ENCODE results near the gene ZBTB6.

The ZBTB6 gene, protein sequence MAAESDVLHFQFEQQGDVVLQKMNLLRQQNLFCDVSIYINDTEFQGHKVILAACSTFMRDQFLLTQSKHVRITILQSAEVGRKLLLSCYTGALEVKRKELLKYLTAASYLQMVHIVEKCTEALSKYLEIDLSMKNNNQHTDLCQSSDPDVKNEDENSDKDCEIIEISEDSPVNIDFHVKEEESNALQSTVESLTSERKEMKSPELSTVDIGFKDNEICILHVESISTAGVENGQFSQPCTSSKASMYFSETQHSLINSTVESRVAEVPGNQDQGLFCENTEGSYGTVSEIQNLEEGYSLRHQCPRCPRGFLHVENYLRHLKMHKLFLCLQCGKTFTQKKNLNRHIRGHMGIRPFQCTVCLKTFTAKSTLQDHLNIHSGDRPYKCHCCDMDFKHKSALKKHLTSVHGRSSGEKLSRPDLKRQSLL

DNA sequence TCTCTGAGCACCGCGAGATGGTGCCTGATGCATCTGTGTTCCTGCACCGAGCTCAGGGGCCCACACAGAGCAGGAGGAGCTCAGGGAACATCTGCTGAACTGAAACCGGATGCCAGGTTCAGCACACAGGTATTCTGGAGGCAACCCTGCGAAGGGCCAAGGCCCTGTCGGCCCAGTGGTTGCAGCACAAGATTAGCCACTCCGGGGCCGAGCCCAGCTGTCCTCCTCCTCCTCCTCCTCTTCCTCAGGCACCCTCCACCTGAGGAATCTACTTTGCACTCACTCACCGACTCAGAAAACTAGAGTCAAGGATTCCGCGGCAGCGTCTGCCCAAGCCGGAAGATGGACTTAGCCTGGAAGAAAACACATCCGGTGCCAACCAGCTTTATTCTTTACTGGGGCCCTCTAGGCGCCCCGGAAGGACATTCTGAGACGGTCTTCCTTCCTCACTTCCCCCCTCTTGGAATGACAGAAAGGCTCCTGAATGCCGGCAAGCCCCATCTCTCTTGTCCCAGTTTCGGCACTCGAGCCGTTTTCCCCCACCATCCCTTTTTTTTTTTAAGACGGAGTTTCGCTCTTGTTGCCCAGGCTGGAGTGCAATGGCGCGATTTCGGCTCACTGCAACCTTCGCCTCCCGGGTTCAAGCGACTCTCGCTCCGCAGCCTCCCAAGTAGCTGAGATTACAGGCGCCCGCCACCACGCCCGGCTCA lies at the start of gene ZBTB6:
Gene ZBTB6, minus strand, starts transcription at position 360 of the 710 bp plus-strand sequence. CDS start 1,251 bp downstream, outside the sequence.
- DNase-seq (ENCODE audit: low spot score in 2 of 2), result peak; percentile 46 to 82
- H3K4me1 Mint-ChIP-seq, result peaks cover 19% of the 10 kb centered on the region
- peak within 1 kb of the TSS; percentile 97 for H3K4me3 Mint-ChIP-seq
- H3K27ac Mint-ChIP-seq, result peak within 1 kb of the TSS; percentile 99
- peaks cover 55% of the 10 kb centered on the region for H3K36me3 Mint-ChIP-seq
- ATAC-seq, result peak; percentile 96
- H3K9me3 Mint-ChIP-seq, result no peaks in the 10 kb centered on the region

- Mint-ChIP-seq H3K36me3 (peaks cover 60% of the 10 kb centered on the region), H3K9me3 (no peaks in the 10 kb centered on the region), H3K4me3 (no peak overlapping the region), H3K27ac (no peak overlapping the region), H3K4me1 (no peaks in the 10 kb centered on the region)
- no peak for DNase-seq (ENCODE audit: low spot score in 2 of 2)
- no peak for ATAC-seq
Observed at GRCh38 chr9:122961139-122961538, 48.0 kb upstream of the ZBTB6 start.

DNA sequence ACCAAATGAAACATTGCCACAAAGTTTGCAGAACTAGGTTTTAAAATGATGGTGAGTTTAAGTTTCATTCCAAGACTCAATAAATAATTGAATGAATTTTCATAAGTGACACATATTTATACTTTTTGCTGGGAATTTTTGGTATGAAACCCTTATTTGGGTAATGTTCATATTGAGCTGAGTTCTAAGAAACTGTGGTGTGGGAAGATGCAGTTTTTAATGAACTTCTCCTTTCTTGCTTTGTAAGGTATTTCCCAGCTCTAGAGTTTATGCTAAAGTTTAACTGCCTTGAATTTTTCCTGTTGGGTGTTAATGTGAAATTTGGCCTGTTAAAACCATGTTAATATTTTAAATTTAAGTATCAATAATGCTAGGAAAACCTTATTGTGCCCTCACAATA lies 42.8 kb upstream of the ZBTB6 start:
- H3K9me3 Mint-ChIP-seq, result no peaks in the 10 kb centered on the region
- DNase-seq (ENCODE audit: low spot score in 2 of 2) (no peak), ATAC-seq (no peak)
- peaks cover 14% of the 10 kb centered on the region for H3K4me1 Mint-ChIP-seq
- no peak overlapping the region for H3K4me3 Mint-ChIP-seq
- peak overlapping the region; percentile 20 for H3K27ac Mint-ChIP-seq
- H3K36me3 Mint-ChIP-seq, result peaks cover 32% of the 10 kb centered on the region

DNA sequence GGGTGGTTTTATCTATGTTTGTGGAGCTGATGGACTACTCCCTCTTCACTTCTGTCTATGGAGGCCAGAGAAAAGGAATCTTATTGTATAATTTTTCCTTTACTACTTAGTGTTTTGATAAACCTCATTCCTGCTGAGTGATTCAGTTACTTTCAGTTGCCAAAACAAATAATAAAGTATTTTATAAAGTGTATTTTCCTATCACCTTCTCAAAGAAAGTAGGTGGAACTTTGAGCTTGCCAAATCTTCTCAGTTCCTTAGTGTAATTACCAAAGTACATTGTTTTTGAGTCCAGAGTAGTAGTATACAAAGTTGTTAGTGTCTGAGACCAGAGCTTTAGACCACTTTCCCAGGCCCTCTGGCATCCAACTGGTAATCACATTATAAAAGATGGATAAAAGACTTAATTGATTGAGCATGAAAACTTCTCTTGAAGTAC lies 41.1 kb upstream of the ZBTB6 start:
- no peak overlapping the region for H3K27ac Mint-ChIP-seq
- no peak overlapping the region for H3K4me3 Mint-ChIP-seq
- peaks cover 16% of the 10 kb centered on the region for H3K36me3 Mint-ChIP-seq
- ATAC-seq (no peak), DNase-seq (ENCODE audit: low spot score in 2 of 2) (no peak)
- peaks cover 27% of the 10 kb centered on the region for H3K4me1 Mint-ChIP-seq
- H3K9me3 Mint-ChIP-seq, result no peaks in the 10 kb centered on the region

GRCh38 chr9:122951056-122951455 lies 37.9 kb upstream of the ZBTB6 start:
- no peak overlapping the region for H3K27ac Mint-ChIP-seq
- peaks cover 40% of the 10 kb centered on the region for H3K4me1 Mint-ChIP-seq
- H3K9me3 Mint-ChIP-seq, result no peaks in the 10 kb centered on the region
- no peak for ATAC-seq
- no peaks in the 10 kb centered on the region for H3K36me3 Mint-ChIP-seq
- no peak overlapping the region for H3K4me3 Mint-ChIP-seq
- no peak for DNase-seq (ENCODE audit: low spot score in 2 of 2)

- peaks cover 5% of the 10 kb centered on the region for H3K36me3 Mint-ChIP-seq
- no peak for DNase-seq (ENCODE audit: low spot score in 2 of 2)
- H3K27ac Mint-ChIP-seq, result no peak overlapping the region
- no peak overlapping the region for H3K4me3 Mint-ChIP-seq
- H3K9me3 Mint-ChIP-seq, result no peaks in the 10 kb centered on the region
- peaks cover 40% of the 10 kb centered on the region for H3K4me1 Mint-ChIP-seq
- ATAC-seq, result no peak
Observed at GRCh38 chr9:122950263-122950662, 37.1 kb upstream of the ZBTB6 start.

DNA sequence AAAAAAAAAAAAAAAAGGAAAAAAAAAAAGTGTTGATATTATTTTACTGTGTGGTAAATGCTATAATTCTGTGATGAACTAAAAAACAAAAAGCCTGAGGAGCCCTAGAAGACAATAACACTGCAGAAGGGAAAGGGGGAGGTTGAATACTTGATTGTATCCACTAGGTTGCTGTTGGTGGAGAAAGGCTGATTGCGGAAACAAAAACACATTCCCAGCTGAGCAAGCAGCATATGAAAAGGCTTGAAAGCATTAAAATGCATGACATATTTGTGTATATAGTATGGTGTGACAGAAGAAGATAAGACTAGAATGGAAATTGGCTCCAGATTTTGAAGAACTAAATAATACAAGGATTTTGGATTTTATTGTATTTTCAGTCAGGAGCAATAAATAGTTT lies 36.6 kb upstream of the ZBTB6 start:
- Mint-ChIP-seq H3K4me1 (peaks cover 35% of the 10 kb centered on the region), H3K9me3 (no peaks in the 10 kb centered on the region), H3K36me3 (peaks cover 5% of the 10 kb centered on the region), H3K27ac (no peak overlapping the region), H3K4me3 (no peak overlapping the region)
- ATAC-seq (no peak), DNase-seq (ENCODE audit: low spot score in 2 of 2) (no peak)

DNA sequence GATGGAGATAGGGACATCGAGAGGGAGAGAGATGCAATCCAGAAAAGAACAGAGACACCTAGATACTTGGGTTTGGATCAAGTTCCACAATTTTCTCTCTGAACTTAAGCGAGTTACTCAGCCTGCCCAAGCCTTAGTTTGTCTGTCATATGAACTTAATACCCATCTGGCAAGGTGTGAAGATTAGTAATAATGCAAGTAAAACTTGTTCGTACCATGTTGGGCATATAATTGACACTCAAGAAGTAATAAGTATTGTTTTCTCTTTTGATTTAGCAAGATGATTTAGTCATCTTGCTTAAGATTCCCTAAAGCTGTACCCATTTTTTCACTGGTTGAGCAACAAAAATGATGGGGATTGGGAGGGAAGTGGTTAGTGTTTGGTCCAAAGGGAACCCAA lies 35.2 kb upstream of the ZBTB6 start:
- Mint-ChIP-seq H3K36me3 (peaks cover 11% of the 10 kb centered on the region), H3K4me1 (peaks cover 26% of the 10 kb centered on the region), H3K27ac (peak overlapping the region; percentile 38), H3K4me3 (peak overlapping the region; percentile 8), H3K9me3 (no peaks in the 10 kb centered on the region)
- DNase-seq (ENCODE audit: low spot score in 2 of 2) (no peak), ATAC-seq (peak; percentile 92)

DNA sequence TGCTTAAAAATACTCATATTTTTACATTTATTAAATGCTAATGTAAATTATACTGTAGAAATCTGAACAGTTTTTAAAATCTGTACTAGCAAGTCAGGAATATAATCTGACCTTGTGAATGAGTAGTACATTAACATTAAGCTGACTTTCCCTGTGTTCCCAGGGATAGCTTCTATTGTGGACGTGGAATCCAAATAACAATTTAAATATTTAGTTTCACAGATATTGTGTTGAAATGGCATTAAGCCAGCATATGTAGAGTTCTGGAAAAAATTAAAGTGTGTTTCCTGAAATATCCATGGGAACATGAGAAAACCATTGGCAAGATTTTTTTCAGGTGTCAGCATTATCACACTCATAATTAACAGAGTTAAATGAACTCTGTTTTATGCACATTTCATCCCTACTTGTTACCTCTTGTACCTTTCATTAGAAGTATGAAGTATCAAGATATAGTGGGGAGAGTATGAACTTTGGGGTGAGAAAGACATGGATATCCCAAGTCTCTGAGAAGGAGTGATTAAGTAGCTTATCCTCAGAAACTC lies 33.4 kb upstream of the ZBTB6 start:
- H3K4me1 Mint-ChIP-seq, result peaks cover 34% of the 10 kb centered on the region
- peak overlapping the region; percentile 1 for H3K27ac Mint-ChIP-seq
- no peak for ATAC-seq

GRCh38 chr9:122944960-122945888 lies 32.1 kb upstream of the ZBTB6 start:
- H3K36me3 Mint-ChIP-seq, result peaks cover 27% of the 10 kb centered on the region
- no peak overlapping the region for H3K27ac Mint-ChIP-seq
- no peaks in the 10 kb centered on the region for H3K9me3 Mint-ChIP-seq
- DNase-seq (ENCODE audit: low spot score in 2 of 2), result no peak
- no peak overlapping the region for H3K4me3 Mint-ChIP-seq
- no peak for ATAC-seq
- H3K4me1 Mint-ChIP-seq, result peaks cover 31% of the 10 kb centered on the region

More for the DNA sequence above, 33.4 kb upstream of the ZBTB6 start:
- Mint-ChIP-seq H3K4me3 (peak overlapping the region; percentile 8), H3K9me3 (no peaks in the 10 kb centered on the region), H3K36me3 (peaks cover 16% of the 10 kb centered on the region)
- DNase-seq (ENCODE audit: low spot score in 2 of 2), result no peak

DNA sequence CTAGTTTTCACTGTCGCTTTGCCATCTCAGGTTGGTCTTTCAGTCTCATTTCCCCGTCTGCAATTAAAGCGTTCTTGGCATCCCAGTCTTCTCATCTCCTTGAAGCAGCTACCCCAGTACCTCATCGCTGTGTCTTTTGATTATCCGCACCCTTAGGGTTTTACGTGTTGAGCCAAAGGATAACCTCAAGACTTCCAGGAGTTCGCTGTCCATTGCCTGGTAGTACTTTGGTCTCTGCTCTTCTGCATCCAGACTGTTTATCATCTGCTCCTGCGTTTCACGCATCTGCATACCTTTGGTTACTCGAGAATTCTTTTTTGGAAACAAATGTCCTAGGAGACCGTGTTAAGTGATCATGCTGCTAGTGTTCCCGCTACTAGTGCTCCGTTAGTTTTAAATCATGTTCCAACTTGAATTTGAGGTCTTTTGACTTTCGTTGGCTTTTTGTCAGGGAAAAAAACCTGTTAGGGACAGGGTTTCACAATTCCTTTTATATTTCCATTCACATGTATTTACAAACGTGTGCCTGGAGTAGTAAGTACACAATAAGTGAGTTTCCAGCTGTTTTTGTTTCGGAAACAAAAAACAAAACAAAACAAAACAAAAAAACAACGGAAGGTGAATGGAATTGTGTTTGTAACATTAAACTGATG lies 28.6 kb upstream of the ZBTB6 start:
- Mint-ChIP-seq H3K36me3 (peaks cover 60% of the 10 kb centered on the region), H3K9me3 (no peaks in the 10 kb centered on the region), H3K4me1 (peaks cover 16% of the 10 kb centered on the region), H3K4me3 (peak overlapping the region; percentile 94), H3K27ac (peak overlapping the region; percentile 96)
- ATAC-seq, result no peak
- DNase-seq (ENCODE audit: low spot score in 2 of 2), result no peak

GRCh38 chr9:122940749-122941581 lies 27.8 kb upstream of the ZBTB6 start, which contains the start of gene RABGAP1:
TSS of gene RABGAP1 (plus strand) at chr9:122941020. CDS start at chr9:122957060, 16,040 bp downstream.
- peak within 1 kb of the TSS; percentile 94 for H3K4me3 Mint-ChIP-seq
- H3K27ac Mint-ChIP-seq, result peak within 1 kb of the TSS; percentile 96
- DNase-seq (ENCODE audit: low spot score in 2 of 2), result peak; percentile 89 to 97
- peaks cover 16% of the 10 kb centered on the region for H3K4me1 Mint-ChIP-seq
- peaks cover 67% of the 10 kb centered on the region for H3K36me3 Mint-ChIP-seq
- H3K9me3 Mint-ChIP-seq, result no peaks in the 10 kb centered on the region
- ATAC-seq, result peak; percentile 99

- peaks cover 16% of the 10 kb centered on the region for H3K4me1 Mint-ChIP-seq
- H3K4me3 Mint-ChIP-seq, result peak overlapping the region; percentile 94
Observed at GRCh38 chr9:122940454-122940748, 27.3 kb upstream of the ZBTB6 start.

DNA sequence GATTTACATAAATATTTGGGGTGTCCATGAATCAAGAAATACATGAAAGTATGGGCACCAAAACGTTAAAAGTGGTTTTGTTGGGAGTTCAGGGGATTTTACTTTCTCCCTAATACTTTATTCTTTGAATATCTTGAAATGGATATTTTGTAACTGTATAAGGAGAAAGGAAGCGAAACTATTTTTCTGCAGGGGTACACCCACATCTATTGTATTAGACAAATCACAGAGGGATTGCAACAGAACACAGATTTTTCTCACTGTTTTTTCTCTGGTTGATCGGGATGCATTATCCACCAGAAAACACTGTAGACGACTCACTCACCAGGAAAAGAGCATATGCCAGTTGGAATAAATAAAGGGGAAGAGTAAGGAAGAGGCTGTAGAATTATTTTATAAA lies 26.5 kb upstream of the ZBTB6 start:
- H3K9me3 Mint-ChIP-seq, result no peaks in the 10 kb centered on the region
- no peak for DNase-seq (ENCODE audit: low spot score in 2 of 2)
- H3K27ac Mint-ChIP-seq, result no peak overlapping the region
- no peak overlapping the region for H3K4me3 Mint-ChIP-seq
- H3K36me3 Mint-ChIP-seq, result peaks cover 65% of the 10 kb centered on the region
- peaks cover 16% of the 10 kb centered on the region for H3K4me1 Mint-ChIP-seq
- ATAC-seq, result no peak

More at GRCh38 chr9:122940454-122940748, 27.3 kb upstream of the ZBTB6 start:
- DNase-seq (ENCODE audit: low spot score in 2 of 2) (no peak), ATAC-seq (no peak)
- Mint-ChIP-seq H3K9me3 (no peaks in the 10 kb centered on the region), H3K27ac (peak overlapping the region; percentile 96), H3K36me3 (peaks cover 65% of the 10 kb centered on the region)

Data from stimulated activated effector memory CD8-positive, alpha-beta T cell treated with anti-CD3 and anti-CD28 coated beads, Interleukin-12 subunit alpha, Interleukin-12 subunit beta, amount 100 ng/mL, for 72 hours (primary cell).